Upper lobe of left lung (tissue), 4 donors: Measurements from ENCODE around the gene TRIM37.

Experiments used
- CTCF ChIP-seq, 6 experiments: fragments of 450-650 bp in 4 of 6; fragments of 200-600 bp in 2 of 6; sonication (generic) in 2 of 6; IDR thresholded peaks; one replicate each; pipeline ENCODE4 v1.5.1; 2016 to 2019; ENCODE audit warnings: antibody characterized with exemption in 6 of 6
- POLR2AphosphoS5 ChIP-seq, 2 donors: sonication (generic); formaldehyde crosslinking; IDR thresholded peaks; one replicate each; pipeline ENCODE4 v1.5.1; 2017; ENCODE audit warnings: antibody characterized with exemption in 2 of 2

- no peak for TF ChIP-seq POLR2AphosphoS5 (IDR thresholded peaks at IDR 0.05)
- no peak for TF ChIP-seq CTCF (IDR thresholded peaks at IDR 0.05)
These were observed 42.4 kb upstream of the TRIM37 start for GRCh38 chr17:59149051-59149450.
